ENCODE measurements around the gene HDAC10. TPM values are rescaled to one million over a fixed set of nuclear protein-coding genes. Genes with fewer than 3 reads are reported as not detected.

The HDAC10 gene
- total RNA-seq, 4 donors from 2014 or later: 66.8 to 618 (median 142) TPM

- Histone ChIP-seq H3K36me3 (no peaks in the 10 kb centered on the region), H3K27ac (peak within 1 kb of the TSS; percentile 81 to 88 (median 86)), H3K27me3 (no peaks in the 10 kb centered on the region), H3K9me3 (no peaks in the 10 kb centered on the region), H3K4me3 (peak within 1 kb of the TSS; percentile 62 to 95 (median 88)), H3K4me1 (peaks cover 16 to 22% (median 19%) of the 10 kb centered on the region in 4 donors)
- in situ Hi-C loops (cut with MboI; ENCODE audit: low pct_ligation_motif_present in 1 of 4, low pct_unique_long_range_greater_than_20kb in 1 of 4, low sequenced_read_pairs in 3 of 4): loop anchor here in 1 of 4 donors (10.0 kb wide), 1 partner anchor 56 kb away; no protein-coding TSS in a partner anchor
- 0% methylated on average over 61 of the region's 105 CpGs; no CpG with 5 or more reads in 1 of the 2 donors for WGBS, 2 donors (ENCODE audit: low coverage in 1 of 2)
- peak; percentile 95 for DNase-seq
- intact Hi-C loops (cut with DNase I; ENCODE audit: low total_unique reads): no loop called here
- peak; percentile 87 to 95 (median 91) for TF ChIP-seq POLR2AphosphoS5 (IDR thresholded peaks at IDR 0.05)
- peak; percentile 69 for TF ChIP-seq POLR2A (IDR thresholded peaks at IDR 0.05)
- no peak for TF ChIP-seq CTCF (IDR thresholded peaks at IDR 0.05)
- no peak for TF ChIP-seq EP300 (IDR thresholded peaks at IDR 0.05; ENCODE audit: low read depth)
Observed at GRCh38 chr22:50200461-50201190, 50.4 kb downstream of the HDAC10 start, which contains the start of gene SELENOO. SELENOO (plus strand) TSS chr22:50201011; CDS start chr22:50201037, 26 bp downstream.

GRCh38 chr22:50199829-50200460 lies 51.1 kb downstream of the HDAC10 start:
- Histone ChIP-seq H3K4me1 (peaks cover 16 to 22% (median 19%) of the 10 kb centered on the region in 4 donors), H3K36me3 (no peaks in the 10 kb centered on the region), H3K9me3 (no peaks in the 10 kb centered on the region), H3K4me3 (peak overlapping the region; percentile 52 to 95 (median 88)), H3K27ac (peak overlapping the region; percentile 81 to 88 (median 86)), H3K27me3 (no peaks in the 10 kb centered on the region)
- DNase-seq: no peak
- intact Hi-C loops (cut with DNase I; ENCODE audit: low total_unique reads) (no loop called here), in situ Hi-C loops (cut with MboI; ENCODE audit: low pct_ligation_motif_present in 1 of 4, low pct_unique_long_range_greater_than_20kb in 1 of 4, low sequenced_read_pairs in 3 of 4) (loop anchor here in 1 of 4 donors (10.0 kb wide), 1 partner anchor 55 kb away; no protein-coding TSS in a partner anchor)
- TF ChIP-seq EP300 (IDR thresholded peaks at IDR 0.05; ENCODE audit: low read depth) (no peak), POLR2AphosphoS5 (IDR thresholded peaks at IDR 0.05) (no peak), POLR2A (IDR thresholded peaks at IDR 0.05) (no peak), CTCF (IDR thresholded peaks at IDR 0.05) (no peak)
- 14% methylated on average over 34 of the region's 34 CpGs; no CpG with 5 or more reads in 1 of the 2 donors for WGBS, 2 donors (ENCODE audit: low coverage in 1 of 2)

- peaks cover 16 to 22% (median 19%) of the 10 kb centered on the region in 4 donors for H3K4me1 ChIP-seq
- no peaks in the 10 kb centered on the region for H3K27me3 ChIP-seq
- TF ChIP-seq CTCF (IDR thresholded peaks at IDR 0.05) (no peak), POLR2AphosphoS5 (IDR thresholded peaks at IDR 0.05) (no peak)
- no peaks in the 10 kb centered on the region for H3K9me3 ChIP-seq
- in situ Hi-C loops (cut with MboI; ENCODE audit: low pct_ligation_motif_present in 1 of 4, low pct_unique_long_range_greater_than_20kb in 1 of 4, low sequenced_read_pairs in 3 of 4) (no loop called here), intact Hi-C loops (cut with DNase I; ENCODE audit: low total_unique reads) (no loop called here)
- no peak overlapping the region for H3K27ac ChIP-seq
- peaks cover 0 to 4% (median 2%) of the 10 kb centered on the region in 4 donors for H3K36me3 ChIP-seq
- 87% methylated on average over 17 of the region's 18 CpGs; no CpG with 5 or more reads in 1 of the 2 donors for WGBS, 2 donors (ENCODE audit: low coverage in 1 of 2)
- no peak for DNase-seq
- H3K4me3 ChIP-seq: no peak overlapping the region
Observed at GRCh38 chr22:50199251-50199721, 51.8 kb downstream of the HDAC10 start.

GRCh38 chr22:50198624-50199017 lies 52.4 kb downstream of the HDAC10 start:
- Histone ChIP-seq H3K27ac (no peak overlapping the region), H3K4me1 (peaks cover 16 to 22% (median 19%) of the 10 kb centered on the region in 4 donors), H3K27me3 (no peaks in the 10 kb centered on the region), H3K9me3 (no peaks in the 10 kb centered on the region), H3K4me3 (no peak overlapping the region), H3K36me3 (peaks cover 0 to 6% (median 2%) of the 10 kb centered on the region in 4 donors)
- DNase-seq: no peak
- in situ Hi-C loops (cut with MboI; ENCODE audit: low pct_ligation_motif_present in 1 of 4, low pct_unique_long_range_greater_than_20kb in 1 of 4, low sequenced_read_pairs in 3 of 4): no loop called here
- intact Hi-C loops (cut with DNase I; ENCODE audit: low total_unique reads): no loop called here
- 88 to 92% methylated on average over 2 to 12 of the region's 16 CpGs for WGBS, 2 donors (ENCODE audit: low coverage in 1 of 2)
- TF ChIP-seq EP300 (IDR thresholded peaks at IDR 0.05; ENCODE audit: low read depth) (no peak), POLR2A (IDR thresholded peaks at IDR 0.05) (no peak), CTCF (IDR thresholded peaks at IDR 0.05) (no peak), POLR2AphosphoS5 (IDR thresholded peaks at IDR 0.05) (no peak)
